ENCODE data around the gene PARN.
"Not testable (repeated sequence)": the region's sequence is repeated elsewhere in the genome, so short reads cannot be mapped to it uniquely, and the experiment has no call there.

The PARN gene

DNA sequence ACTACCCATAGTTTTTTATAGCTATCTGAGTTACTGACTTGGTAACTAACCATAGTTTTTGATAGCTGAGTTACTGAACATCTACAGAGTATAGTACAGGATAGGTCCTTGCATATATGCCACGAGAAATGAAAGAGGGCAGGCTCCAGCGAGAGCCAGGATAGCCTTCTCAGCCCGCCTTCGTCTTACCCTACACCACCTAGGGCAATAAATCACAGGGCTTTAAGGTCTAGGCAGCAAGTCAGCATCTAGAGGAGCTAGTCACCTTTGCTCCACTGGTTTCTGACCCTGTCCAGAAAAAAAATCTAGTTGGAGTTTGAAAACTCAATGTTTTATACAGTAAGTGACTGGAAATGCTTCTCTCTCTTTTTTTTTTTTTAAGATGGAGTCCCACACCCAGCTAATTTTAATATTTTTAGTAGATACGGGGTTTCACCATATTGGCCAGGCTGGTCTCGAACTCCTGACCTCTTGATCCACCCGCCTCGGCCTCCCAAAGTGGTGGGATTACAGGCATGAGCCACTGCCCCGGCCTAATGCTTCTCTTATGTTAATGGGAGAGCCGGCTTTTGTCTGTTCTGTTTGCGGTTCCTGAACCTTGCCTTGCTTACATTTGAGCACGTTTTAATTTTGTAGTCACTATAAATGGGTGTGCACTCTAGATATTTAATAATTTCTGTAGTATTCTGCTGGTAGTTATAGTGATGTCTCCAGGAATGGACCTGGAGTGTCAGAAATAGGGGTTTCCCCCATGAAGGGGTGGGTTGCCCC lies 5.5 kb upstream of the PARN start:
- DNase-seq (ENCODE audit: insufficient read length, low spot score): no peak
- TF ChIP-seq PAX5 (IDR thresholded peaks at IDR 0.05; ENCODE audit: insufficient read depth, low read length, severe bottlenecking) (no peak), POU2F2 (IDR thresholded peaks at IDR 0.05; ENCODE audit: low read depth, low read length) (no peak), TAF1 (IDR thresholded peaks at IDR 0.05; ENCODE audit: low read depth, low read length) (no peak), POLR2AphosphoS5 (IDR thresholded peaks at IDR 0.05; ENCODE audit: low read depth, low read length) (no peak), POLR2A (IDR thresholded peaks at IDR 0.05; ENCODE audit: low read depth, low read length) (no peak), SPI1 (IDR thresholded peaks at IDR 0.05; ENCODE audit: low read depth, low read length) (no peak)
- FAIRE-seq: no peak

DNA sequence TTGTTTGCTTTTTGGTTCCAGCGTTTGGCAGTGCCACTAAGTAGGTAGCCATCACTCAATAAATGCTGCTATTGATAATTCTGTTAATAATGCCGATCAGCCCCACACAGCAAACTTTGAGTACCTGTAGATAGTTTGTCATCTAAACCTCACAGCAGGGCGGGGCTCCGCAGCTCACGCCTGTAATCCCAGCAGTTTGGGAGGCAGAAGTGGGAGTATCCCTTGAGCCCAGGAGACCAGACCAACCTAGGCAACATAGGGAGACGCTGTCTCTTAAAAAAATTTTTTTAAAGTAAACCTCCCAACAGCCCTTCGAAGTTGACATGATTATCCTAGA lies 4.3 kb upstream of the PARN start:
- DNase-seq (ENCODE audit: insufficient read length, low spot score): no peak
- no peak for FAIRE-seq
- TF ChIP-seq SPI1 (IDR thresholded peaks at IDR 0.05; ENCODE audit: low read depth, low read length): no peak
- no peak for TF ChIP-seq PAX5 (IDR thresholded peaks at IDR 0.05; ENCODE audit: insufficient read depth, low read length, severe bottlenecking)
- no peak for TF ChIP-seq POLR2AphosphoS5 (IDR thresholded peaks at IDR 0.05; ENCODE audit: low read depth, low read length)
- no peak for TF ChIP-seq POLR2A (IDR thresholded peaks at IDR 0.05; ENCODE audit: low read depth, low read length)
- TF ChIP-seq TAF1 (IDR thresholded peaks at IDR 0.05; ENCODE audit: low read depth, low read length): no peak
- TF ChIP-seq POU2F2 (IDR thresholded peaks at IDR 0.05; ENCODE audit: low read depth, low read length): no peak

DNA sequence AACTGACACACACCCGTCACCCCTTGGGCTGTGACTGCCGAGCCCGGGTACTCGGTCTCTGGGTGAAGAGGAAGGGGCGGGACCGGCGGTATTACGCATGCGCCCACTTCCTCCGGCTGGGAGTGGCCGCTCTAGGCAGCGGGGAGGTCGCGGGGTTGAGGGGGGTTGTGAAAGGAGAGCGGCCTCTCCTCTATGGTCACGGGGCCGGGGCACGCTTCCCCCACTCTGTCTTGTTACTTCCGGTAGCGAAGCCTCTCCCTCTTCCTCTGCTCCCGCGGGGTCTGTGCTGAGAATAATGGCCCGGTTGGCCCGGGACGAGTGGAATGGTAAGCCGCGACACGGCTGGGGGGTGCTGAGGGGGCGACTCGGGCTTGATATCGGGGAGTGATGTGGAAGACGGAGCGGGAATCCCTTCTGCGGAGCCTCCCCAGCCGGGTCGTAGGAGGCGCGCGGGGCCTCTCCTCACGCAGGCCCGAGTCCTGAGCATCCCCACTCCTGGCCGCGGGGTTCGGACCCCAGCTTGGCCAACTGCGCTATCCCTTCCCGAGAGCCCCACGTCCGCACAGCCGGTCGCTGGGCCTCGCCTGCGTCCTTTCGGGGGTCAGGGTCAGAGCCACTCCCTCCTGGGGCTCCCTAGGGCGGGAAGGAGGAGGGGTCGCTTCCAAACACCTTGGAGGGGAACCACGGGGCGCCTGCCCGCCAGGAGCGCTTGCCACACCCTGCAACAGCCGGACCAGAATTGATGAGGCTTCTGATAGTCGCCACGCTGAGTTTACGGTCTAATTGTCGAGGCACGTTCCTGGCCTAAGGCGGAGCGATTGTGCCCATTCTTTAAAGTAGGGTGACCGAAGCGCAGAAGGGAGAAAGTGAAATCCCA lies 2.9 kb upstream of the PARN start, which contains the start of gene BFAR:
Gene BFAR (plus strand): TSS at position 259 of the 877 bp plus-strand sequence. CDS start 11,396 bp downstream, outside the sequence.
- FAIRE-seq (peak; percentile 93), DNase-seq (ENCODE audit: insufficient read length, low spot score) (peak; percentile 88)
- TF ChIP-seq POLR2AphosphoS5 (IDR thresholded peaks at IDR 0.05; ENCODE audit: low read depth, low read length) (peak; percentile 99), SPI1 (IDR thresholded peaks at IDR 0.05; ENCODE audit: low read depth, low read length) (peak; percentile 37), POLR2A (IDR thresholded peaks at IDR 0.05; ENCODE audit: low read depth, low read length) (peak; percentile 99; the same call in 1 of the 2 replicates), PAX5 (IDR thresholded peaks at IDR 0.05; ENCODE audit: insufficient read depth, low read length, severe bottlenecking) (peak; percentile 8), POU2F2 (IDR thresholded peaks at IDR 0.05; ENCODE audit: low read depth, low read length) (peak; percentile 90; the same call in 1 of the 2 replicates), TAF1 (IDR thresholded peaks at IDR 0.05; ENCODE audit: low read depth, low read length) (peak; percentile 96)

DNA sequence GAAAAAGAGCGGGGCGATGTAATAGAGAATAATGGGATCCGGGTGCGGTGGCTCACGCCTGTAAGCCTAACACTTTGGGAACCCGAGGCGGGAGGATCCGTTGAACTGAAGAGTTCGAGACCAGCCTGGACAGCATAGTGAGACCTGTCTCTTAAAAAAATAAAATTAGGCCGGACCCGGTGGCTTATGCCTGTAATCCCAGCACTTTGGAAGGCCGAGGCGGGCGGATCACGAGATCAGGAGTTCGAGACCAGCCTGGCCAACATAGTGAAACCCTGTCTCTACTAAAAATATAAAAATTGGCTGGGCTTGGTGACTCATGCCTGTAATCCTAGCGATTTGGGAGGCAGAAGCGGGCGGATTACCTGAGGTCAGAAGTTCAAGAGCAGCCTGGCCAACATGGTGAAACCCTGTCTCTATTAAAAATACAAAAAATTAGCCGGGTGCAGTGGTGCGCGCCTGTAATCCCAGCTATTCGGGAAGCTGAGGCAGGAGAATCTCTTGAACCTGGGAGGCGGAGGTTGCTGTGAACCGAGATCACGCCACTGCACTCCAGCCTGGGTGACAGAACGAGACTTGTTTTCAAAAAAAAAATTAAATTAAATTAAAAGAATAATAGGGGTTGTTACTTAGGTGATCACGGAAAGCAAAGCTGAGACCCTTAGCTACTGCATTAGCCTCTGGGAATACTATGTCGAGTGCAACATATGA lies 715 bp upstream of the PARN start:
- not testable (repeated sequence) for FAIRE-seq; DNase-seq (ENCODE audit: insufficient read length, low spot score)

DNA sequence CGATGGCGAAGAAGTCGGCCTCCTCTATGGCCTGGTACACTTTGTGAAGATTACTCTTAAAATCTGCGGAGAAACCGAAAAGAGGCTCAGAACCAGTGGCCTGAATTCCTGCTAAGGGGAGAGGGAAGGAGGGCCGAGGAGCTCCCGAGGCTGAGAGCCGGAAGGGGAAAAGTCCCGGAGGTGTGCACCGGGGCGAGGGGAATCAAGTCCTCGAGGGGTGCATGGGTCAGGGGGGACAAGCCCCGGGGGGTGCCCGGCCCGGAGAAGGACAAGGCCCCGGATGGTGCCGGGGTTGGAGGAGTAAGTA lies 495 bp downstream of the PARN start:
- DNase-seq (ENCODE audit: insufficient read length, low spot score): no peak
- no peak for TF ChIP-seq SPI1 (IDR thresholded peaks at IDR 0.05; ENCODE audit: low read depth, low read length)
- TF ChIP-seq TAF1 (IDR thresholded peaks at IDR 0.05; ENCODE audit: low read depth, low read length): no peak
- TF ChIP-seq PAX5 (IDR thresholded peaks at IDR 0.05; ENCODE audit: insufficient read depth, low read length, severe bottlenecking): no peak
- FAIRE-seq: no peak

DNA sequence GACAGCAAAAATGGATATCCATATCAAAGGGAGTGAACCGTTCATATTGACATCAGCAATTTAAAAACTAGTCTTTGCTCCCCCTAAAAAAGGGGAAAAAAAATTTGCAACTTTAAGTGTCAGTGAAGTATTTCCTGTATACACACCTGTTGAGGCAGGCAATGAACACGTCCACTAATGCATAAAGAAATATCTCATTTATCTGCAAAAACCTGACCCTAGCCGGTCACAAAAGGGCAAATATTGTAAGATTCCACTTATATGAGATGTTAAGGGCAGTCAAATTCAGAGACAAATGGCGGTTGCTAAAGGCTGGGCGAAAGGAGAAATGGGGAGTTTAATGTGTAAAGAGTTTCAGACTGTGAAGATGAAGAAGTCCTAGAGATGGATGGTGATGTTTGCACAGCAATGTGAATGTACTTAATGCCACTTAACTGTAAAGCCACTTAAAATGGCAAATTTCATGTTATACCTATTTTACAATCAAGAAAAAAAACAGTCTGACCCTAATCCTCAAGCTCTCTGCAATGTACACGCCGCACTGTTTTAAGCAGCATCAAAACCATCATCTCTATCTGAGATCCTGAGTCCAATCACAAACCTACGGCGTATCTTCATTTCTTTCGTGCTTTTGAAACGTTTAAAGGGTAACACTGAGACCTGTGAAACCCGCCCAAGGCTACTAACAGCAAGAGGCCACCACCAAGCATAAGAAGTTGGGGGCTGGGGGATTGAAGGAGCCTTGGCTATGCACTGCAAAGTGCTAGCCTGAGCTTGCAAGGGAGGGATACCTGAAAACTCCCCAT lies 1.1 kb downstream of the PARN start:
- FAIRE-seq (peak; percentile 54), DNase-seq (ENCODE audit: insufficient read length, low spot score) (no peak)
- no peak for TF ChIP-seq POU2F2 (IDR thresholded peaks at IDR 0.05; ENCODE audit: low read depth, low read length)
- 0 out of 2 replicates have a peak, but pooled peaks have one; percentile 7 for TF ChIP-seq POLR2A (IDR thresholded peaks at IDR 0.05; ENCODE audit: low read depth, low read length)

DNA sequence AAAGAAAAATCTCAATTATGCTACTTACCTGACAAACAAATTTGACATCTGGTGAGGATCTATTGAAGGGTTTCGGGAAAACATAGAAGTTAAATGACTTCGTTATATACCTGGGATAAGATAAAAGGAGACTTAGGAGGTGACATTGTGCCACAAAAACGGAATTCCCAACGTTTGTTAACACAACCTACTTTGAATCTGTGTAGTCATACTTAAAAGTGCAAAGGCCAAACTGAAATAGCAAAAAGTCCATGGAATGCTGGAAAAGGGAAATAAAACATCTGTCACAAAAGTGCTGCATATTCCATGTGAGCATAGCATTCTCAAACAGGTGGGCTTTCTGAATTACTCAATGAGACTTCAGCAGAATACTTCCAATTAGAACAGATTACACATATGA lies 3.0 kb downstream of the PARN start:
- no peak for DNase-seq (ENCODE audit: insufficient read length, low spot score)
- no peak for TF ChIP-seq SPI1 (IDR thresholded peaks at IDR 0.05; ENCODE audit: low read depth, low read length)
- no peak for TF ChIP-seq POU2F2 (IDR thresholded peaks at IDR 0.05; ENCODE audit: low read depth, low read length)
- TF ChIP-seq TAF1 (IDR thresholded peaks at IDR 0.05; ENCODE audit: low read depth, low read length): no peak
- no peak for TF ChIP-seq POLR2AphosphoS5 (IDR thresholded peaks at IDR 0.05; ENCODE audit: low read depth, low read length)
- no peak for TF ChIP-seq PAX5 (IDR thresholded peaks at IDR 0.05; ENCODE audit: insufficient read depth, low read length, severe bottlenecking)
- no peak for TF ChIP-seq POLR2A (IDR thresholded peaks at IDR 0.05; ENCODE audit: low read depth, low read length)
- no peak for FAIRE-seq

DNA sequence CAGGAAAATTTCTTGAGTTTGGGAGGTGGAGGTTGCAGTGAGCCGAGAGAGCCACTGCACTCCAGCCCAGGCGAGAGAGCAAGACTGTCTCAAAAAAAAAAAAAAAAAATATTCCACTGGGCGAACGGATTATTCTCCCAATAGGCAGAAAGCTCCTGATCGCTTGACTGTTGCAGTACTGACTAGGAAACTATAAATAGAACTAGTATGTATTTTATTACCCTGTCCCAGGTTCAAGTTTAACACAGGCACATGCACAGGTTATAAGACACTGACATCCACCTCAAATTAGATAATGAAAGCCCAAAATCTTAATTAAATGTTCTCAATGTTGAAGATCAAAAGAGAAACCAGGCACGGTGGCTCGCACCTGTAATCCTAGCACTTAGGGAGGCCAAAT lies 11.5 kb downstream of the PARN start:
- DNase-seq (ENCODE audit: insufficient read length, low spot score): no peak
- no peak for FAIRE-seq
- TF ChIP-seq PAX5 (IDR thresholded peaks at IDR 0.05; ENCODE audit: insufficient read depth, low read length, severe bottlenecking) (no peak), POU2F2 (IDR thresholded peaks at IDR 0.05; ENCODE audit: low read depth, low read length) (no peak), POLR2AphosphoS5 (IDR thresholded peaks at IDR 0.05; ENCODE audit: low read depth, low read length) (no peak), TAF1 (IDR thresholded peaks at IDR 0.05; ENCODE audit: low read depth, low read length) (no peak), SPI1 (IDR thresholded peaks at IDR 0.05; ENCODE audit: low read depth, low read length) (no peak), POLR2A (IDR thresholded peaks at IDR 0.05; ENCODE audit: low read depth, low read length) (no peak)

DNA sequence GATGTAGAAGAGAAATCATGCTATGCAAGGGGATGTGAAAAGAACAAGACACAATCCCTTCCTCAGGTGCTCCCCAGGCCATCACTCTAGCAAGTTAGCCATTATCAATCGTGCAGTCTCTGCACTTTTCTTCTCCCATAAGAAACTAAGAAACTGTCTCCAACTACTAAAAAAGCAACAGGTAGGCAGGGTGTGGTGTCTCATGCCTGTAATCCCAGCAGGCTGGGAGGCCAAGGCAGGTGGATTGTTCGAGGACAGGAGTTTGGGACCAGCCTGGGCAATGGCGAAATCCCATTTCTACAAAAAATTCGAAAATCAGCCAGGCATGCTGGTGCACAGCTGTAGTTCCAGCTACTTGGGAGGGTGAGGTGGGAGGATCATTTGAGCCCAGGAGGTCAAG lies 13.8 kb downstream of the PARN start:
- FAIRE-seq (no peak), DNase-seq (ENCODE audit: insufficient read length, low spot score) (no peak)
- TF ChIP-seq TAF1 (IDR thresholded peaks at IDR 0.05; ENCODE audit: low read depth, low read length) (no peak), PAX5 (IDR thresholded peaks at IDR 0.05; ENCODE audit: insufficient read depth, low read length, severe bottlenecking) (no peak), POLR2A (IDR thresholded peaks at IDR 0.05; ENCODE audit: low read depth, low read length) (no peak), SPI1 (IDR thresholded peaks at IDR 0.05; ENCODE audit: low read depth, low read length) (no peak), POU2F2 (IDR thresholded peaks at IDR 0.05; ENCODE audit: low read depth, low read length) (no peak), POLR2AphosphoS5 (IDR thresholded peaks at IDR 0.05; ENCODE audit: low read depth, low read length) (no peak)
